NCI-H1930 (cell line): ENCODE data around the gene MYL9.

Experiments
- DNase-seq, 2 experiments: peaks; one replicate each; lab custom pipeline; 2025; lab: John Stamatoyannopoulos, UW

MYL9 gene

DNA sequence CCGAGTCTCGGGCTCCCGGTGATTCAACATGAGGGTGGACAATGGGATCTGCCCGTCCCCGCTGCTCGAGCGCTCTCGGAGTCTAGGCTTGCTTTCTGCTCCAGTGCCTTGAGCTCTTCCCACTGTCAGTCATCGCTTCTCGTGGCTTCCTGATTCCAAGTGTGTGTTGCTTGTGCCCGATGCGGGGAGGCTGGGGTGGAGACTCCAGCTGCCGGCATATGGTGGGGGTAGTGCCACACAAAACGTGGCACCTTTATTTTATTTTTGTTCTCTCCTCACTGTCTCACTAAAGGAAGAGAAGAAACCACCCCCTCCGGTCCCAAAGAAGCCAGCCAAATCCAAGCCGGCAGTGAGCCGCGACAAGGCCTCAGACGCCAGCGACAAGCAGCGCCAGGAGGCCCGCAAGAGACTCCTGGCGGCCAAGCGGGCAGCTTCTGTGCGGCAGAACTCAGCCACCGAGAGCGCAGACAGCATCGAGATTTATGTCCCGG lies 14.8 kb upstream of the MYL9 start:
- DNase-seq: no peak

DNA sequence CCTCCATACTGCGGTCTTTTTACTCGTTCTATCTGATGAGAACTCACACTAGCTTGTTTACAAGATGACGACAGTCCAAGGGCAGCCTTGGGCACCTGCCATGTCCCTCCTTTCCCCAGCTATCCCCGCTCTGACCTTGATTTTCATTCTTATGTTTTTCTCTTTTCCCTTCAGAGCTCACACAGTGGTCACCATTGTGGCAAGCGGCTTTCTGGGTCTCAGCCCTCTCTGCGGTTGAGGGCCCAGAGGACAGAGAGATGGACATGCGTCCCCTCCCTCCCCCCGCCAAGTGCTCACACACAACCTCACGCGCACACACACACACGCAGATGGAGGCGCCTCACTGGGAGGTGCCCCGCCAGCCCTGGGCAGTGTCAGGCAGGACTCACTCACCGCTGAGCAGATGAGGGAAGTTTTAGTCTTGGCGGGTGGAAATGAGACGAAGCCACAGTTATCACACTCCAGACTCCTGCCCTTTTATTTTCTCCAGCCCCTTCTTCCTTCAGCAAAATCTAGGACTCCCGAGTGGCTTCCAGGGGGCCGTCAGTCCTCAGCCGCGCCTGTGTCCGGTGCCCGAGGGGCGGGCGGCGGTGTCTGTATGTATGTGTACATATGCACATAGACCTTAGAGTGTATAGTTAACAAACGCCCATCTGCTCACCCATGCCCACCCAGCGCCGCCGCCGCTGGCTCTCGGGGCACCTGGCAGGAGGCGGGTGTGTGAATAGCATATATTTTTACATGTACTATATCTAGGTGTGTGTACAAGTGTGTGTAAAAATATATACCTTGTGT lies 13.8 kb upstream of the MYL9 start:
- no peak for DNase-seq

DNA sequence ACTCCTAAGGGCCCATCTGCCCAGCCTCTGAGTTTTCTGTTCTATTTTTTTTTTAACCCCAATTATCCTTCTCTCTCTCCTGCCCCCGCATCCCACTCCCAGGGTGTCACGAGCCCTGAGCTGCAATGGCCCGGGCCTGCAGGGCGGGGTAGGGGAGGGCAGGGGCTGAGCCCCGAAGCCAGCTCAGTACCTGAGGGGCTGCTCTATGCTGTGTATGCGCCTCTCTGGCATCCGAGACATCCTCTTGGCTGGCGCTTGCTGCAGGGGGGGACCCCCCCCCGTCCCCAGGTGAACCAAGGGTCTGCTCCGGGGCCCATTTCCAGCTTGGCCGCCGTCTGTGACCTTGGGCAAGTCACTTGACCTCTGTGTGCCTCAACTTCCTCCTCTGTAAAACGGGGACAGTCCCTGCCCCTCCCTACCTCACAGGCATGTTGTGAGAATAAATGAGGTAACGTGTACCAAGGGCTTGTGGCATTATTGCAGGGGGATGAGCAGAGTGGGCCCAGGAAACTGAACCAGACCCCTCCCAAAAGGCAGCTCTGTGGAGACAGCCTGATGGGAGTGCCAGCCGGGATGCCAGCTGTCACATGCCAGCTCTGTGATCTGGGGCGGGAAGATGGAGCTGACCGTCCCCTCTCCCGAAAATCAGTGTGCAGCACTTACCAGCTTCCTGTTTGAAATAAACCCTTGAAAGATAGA lies 13.0 kb upstream of the MYL9 start:
- no peak for DNase-seq

DNA sequence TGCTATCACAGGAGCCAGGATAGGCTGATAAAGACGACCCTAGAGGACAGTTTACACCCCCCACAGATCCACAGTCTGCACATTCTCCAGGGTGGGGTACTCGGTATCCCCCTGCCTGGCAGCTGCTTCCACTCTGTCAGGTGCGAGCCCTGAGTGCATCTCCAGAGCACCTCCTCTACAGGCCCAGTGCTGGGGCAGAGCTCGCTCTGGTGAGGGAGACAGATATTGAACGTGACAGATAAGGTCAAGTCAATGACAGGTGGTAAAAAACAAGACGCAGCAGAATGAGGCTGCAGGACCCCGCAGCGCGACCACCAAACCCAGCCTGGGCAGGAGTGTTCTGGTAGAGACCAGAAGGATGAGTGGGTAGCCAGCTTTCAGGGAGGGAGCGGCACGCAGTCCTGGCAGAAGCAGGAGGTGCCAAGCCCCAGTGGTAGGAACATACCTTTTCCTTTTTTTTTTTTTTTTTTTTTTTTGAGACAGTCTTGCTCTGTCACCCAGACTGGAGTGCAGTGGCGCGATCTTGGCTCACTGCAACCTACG lies 12.4 kb upstream of the MYL9 start:
- DNase-seq: no peak

DNA sequence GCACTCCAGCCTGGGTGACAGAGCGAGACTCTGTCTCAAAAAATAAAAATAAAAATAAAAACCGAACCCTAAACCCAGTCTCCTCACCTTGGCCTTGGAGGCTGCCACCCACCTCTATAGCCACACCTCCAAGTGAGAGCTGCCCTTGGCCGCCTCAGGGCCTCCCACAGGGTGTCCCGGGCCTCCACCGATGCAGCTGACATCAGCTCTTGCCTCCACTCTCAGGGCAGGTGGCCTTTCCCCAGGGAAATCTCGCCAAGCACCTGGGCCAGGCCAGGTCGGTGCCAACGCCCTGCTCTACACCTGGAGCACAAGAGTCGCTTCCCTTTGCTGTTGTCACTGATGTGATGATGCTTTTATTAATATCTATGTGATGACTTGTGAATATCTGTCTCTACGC lies 8.9 kb upstream of the MYL9 start:
- DNase-seq: no peak

DNA sequence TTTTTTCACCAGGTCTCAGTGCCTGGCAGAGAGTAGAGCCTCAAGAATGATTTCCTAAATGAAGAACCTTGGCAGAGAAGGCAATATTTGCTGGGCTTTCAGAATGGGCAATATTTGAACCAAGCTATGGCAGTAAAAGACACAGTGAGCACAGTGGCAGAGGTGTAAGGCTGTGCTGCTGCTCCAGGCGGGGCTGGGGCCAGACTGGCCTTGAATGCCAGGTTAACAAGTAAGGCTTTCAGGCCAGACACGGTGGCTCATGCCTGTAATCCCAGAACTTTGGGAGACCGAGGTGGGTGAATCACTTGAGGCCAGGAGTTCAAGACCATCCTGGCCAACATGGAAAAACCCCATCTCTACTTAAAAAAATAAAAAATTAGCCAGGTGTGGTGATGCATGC lies 8.5 kb upstream of the MYL9 start:
- no peak for DNase-seq

DNA sequence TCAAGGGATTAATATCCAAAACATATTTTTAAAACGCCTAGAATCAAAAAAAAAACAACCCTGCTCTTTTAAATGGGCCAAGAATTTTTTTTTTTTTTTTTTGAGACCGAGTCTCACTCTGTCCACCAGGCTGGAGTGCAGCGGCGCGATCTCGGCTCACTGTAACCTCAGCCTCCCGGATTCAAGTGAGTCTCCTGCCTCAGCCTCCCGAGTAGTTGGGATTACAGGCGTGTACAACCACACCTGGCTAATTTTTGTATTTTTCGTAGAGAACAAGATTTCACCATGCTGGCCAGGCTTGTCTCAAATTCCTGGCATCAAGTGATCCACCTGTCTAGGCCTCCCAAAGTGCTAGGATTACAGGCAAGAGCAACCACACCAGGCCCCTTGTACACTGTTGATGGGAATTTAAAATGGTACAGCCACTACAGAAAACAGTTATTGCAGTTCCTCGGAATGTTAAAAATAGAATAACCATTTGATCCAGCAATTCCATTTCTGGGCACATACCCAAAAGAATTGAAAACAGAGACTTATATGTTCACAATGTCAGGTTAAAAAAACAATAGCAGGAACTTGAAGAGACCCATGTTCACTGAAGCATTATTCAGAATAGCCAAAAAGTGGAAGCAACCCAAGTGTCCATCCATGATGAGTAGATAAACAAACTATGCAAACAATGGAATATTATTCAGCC lies 3.1 kb upstream of the MYL9 start:
- DNase-seq: no peak

DNA sequence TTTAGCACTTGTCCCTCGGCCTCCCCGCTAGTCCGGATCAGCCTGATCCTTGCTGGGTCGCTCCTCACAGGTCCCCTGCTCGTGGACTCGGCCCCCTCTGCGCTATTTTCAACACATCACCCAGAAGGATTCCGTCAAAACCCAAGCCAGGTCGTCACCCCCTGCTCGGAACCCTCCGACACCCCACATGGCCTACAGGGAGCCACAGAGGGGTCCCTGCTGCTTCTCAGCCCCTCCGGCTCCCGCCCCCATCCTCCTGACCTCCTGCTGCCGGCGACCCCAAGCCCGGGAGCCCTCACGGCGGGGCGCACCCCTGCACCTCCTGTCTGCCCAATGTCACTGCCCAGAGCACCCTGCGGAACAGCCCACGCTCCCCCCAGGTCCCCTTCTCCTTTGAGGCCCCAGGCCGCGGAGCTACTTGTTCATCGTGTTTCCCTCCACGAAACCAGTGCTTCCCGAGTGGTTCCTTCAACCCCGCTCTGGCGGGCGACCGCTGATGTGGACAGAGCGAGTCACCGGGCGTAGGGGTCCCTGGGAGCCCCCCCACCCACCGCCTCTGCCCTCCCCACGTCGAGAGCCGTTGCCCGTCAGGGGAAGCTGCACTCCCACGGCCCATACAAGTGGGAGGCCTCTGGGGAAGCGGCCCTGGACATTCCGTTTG lies 638 bp upstream of the MYL9 start:
- DNase-seq: no peak

DNA sequence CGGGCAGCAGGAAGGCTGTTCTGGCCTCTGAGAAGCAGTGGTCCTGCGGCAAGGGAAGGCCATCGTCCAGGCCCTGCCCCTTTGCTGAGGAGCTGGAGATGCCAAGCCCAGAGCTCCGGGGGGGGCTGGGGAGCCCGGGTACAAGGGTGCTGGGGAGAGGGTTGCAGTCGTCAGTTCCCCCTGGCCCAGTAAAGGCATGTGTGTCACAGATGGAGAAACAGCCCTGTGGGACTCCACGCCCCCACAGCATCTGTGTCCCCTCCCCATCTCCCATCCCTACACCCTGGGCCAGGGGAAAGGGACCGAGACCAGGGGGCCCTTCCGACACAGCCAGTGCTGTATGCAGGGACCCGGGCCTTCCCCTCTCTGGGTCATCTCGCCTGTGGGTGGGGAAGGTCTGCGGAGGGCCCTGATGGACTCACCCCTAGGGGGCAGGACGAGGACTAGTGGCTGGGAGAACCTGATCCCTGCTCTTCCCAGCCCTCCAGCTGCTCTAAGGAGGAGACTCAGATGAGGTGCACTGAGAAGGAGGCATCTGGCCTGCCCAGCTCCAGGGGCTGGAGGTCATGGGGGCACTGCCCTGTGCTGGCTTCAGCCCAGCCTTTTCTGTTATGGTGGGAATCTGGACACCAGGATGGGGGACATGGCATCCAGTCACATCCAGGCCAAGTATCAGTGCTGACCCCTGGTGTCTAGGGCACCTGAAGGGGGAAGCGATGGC lies 609 bp downstream of the MYL9 start:
- DNase-seq: no peak

DNA sequence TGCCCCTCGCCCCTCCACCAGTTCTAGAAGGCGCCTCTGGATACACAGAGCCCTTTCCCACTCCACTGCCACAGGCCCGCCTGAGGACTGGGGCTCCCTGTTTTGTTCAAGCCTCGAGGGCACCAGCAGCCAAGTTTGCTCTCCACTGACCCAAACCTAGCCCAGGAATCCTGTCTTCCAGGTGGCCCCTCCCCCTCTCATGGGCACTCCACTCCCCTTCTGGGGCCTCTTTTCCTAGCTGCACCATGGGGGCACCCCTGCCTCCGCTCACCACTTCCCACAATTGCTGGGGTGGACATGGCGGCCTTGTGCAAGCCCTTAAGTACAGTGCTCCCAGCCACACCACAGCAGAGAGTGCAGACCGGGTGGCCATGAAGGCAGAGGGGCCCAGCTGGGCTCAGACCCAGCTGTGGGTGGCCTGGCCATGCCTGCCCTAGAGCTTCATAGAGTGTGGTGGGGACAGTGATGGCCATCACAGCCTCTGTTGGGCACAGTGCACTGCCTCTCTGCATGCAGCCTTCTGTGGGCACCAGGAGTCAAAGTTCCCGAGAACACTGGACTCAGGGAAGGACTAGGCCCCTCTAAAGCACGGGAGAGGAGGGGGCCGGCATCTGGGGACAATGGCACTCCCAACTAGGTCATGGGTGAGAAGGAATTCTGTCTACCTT lies 1.3 kb downstream of the MYL9 start:
- no peak for DNase-seq

DNA sequence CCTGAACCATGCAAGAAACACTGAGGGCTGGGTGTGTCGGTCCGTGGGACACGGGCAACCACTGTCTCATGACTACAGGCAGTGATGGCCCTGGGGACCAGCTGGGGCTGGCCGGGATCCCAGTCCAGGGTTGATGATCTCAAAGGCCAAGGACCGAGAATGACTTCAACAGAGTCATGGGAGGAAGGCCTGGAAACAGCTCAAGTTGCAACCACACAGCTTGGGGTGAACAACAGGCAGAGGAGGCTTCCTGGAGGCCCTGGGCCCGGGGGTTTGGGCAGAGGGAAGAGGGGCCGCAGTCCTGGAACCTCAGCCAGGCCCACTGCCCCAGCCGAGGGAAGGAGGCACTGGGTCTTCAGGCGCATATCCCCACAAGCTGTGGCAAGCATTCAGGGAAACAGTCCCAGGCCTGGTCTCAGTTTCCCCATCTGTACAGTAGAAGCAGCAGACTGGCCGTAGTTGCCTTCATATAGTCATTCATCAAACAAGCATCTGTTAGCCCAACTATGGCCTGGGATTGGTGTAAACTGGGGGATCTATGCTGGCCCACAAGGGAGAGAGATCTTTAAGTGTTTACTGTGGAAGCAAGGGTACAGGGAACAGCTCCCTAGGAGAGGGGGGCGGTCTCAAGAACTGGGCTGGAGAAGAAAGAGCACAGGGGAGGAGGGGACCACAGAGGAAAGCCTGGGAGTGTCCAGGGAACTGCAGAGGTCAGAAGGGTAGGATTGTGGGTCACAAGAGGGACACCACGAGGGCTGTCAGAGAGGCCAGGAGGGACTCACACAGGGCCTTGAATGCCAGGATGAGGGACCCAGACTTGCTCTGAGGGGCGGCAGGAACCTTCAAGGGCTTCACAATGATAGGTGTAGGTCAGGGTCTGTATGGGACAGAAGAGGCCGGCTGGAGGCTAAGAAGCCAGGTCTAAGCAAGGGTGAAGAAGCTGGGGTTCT lies 2.1 kb downstream of the MYL9 start:
- no peak for DNase-seq

DNA sequence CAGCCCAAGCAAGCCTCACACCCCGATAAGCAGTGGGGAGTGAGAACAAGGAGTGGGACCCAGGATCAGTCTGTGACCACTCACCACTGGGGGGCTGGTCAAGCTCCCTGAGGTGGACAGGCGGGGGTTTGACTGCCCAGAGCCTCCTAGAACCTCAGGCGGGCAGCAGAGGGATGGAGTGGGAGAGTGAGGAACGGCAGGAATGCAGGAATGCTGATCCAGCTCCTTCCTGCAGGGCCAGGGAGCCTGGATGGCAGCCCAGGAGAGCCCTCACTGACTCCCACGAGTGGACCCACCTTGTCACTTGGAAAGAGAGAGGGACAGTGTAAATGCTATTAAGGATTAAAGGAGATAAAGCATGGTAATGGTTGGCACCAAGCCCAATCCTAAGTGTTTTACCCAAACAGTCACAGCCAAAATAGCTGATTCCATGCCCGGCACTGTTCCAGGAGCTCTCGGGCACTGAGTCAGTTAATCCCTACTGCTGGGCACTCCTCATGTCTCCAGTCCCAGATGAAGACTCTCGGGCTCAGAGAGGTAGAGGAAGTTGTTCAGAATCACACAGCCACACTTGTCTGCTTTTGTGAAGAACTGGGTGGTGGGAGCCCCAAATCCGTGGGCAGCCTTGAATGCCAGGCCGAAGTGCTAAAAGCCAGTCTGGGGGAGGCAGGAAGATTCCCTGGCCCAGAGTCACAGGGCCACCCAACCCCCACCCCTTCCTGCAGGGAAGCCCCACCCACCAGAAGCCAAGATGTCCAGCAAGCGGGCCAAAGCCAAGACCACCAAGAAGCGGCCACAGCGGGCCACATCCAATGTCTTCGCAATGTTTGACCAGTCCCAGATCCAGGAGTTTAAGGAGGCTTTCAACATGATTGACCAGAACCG lies 3.1 kb downstream of the MYL9 start:
- no peak for DNase-seq

DNA sequence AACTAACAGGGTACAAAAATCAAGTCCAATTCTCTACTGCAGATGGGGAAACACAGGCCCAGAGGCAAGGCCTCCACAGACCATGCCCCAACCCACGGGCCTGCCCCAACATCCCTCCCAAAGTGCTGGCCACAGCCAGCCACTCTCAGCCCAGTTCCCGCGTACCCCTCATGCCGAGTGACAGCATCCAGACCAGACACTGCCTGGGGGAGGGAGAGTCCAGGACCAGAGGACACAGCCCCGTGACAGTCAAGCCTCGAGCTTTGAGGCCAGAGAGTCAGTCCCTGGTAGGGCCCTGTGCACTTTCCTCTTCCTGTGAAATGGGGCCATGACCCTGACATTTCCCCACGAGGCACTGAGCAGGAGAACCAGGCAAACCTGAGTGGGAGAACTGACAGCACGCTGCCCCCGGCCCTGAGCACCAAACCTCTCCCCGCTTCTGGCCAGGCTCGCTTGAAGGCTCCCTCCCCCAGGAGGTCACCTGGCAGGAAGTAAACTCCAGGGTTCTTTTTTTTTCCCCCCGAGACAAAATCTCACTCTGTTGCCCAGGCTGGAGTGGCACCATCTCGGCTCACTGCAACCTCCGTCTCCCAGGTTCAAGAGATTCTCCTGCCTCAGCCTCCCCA lies 4.9 kb downstream of the MYL9 start:
- no peak for DNase-seq

DNA sequence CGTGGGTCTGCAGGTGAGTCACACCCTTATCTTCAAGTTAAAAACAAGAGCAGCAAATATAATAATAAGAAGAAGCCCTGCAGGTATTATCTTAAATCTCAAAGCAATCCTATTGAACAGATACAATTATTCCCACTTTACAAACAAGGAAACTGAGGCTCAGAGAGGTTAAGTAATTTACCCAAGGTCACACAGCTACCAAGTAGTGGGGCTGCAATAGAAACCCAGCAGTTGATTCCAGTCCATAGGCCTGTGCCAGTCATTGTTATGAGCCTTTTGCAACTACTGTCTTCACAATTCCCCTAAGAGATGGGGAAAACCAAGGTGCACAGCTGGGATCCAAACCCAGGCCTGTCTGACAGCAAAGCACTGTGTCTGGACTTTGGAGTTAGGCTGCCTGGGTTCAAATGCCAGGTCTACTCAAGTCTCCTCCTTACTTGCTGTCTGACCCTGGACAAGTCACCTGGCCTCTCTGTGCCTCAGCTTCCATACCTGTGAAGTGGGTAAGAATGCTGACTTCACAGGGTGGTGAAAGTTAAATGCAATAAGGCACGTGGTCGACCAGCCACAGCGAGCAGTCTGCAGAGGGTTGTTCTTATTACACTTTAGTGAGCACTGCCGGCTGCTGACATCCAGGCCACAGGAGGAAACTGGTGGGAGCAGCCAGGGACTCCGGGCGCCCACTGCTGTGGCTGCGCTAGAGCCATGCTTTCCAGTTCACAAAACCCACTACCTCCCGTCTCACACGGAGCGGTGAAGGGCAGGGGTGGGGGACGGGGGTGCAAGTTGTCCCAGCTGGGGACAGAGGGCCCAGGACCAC lies 6.1 kb downstream of the MYL9 start:
- no peak for DNase-seq

DNA sequence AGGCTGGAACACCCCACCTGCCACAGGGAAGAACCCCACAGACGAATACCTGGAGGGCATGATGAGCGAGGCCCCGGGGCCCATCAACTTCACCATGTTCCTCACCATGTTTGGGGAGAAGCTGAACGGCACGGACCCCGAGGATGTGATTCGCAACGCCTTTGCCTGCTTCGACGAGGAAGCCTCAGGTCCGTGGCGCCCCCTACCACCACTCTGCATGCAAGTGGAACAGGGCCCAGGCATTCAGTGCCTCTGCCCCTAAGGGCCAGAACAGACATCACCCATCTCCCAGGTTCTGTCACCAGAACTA lies 6.6 kb downstream of the MYL9 start:
- DNase-seq: peak in 1 of 2 experiments; percentile 14

DNA sequence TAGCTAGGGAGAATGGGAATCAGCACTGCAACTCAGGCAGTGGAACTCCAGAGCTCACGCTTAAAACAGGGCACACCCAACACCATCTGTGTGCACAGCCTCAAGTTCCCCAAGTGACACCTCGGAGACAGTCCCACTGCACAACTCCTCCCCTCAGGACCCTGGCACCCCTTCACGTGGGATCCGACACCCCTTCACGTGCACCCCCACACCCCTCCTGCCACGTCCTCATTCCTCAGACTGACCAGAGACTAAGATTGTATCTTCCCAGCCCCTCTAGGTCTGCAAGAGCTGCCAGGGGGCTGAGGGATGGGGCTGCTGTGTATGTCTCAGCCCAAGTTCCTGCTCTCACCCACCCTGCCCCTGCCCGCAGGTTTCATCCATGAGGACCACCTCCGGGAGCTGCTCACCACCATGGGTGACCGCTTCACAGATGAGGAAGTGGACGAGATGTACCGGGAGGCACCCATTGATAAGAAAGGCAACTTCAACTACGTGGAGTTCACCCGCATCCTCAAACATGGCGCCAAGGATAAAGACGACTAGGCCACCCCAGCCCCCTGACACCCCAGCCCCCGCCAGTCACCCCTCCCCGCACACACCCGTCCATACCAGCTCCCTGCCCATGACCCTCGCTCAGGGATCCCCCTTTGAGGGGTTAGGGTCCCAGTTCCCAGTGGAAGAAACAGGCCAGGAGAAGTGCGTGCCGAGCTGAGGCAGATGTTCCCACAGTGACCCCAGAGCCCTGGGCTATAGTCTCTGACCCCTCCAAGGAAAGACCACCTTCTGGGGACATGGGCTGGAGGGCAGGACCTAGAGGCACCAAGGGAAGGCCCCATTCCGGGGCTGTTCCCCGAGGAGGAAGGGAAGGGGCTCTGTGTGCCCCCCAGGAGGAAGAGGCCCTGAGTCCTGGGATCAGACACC lies 7.6 kb downstream of the MYL9 start:
- no peak for DNase-seq

DNA sequence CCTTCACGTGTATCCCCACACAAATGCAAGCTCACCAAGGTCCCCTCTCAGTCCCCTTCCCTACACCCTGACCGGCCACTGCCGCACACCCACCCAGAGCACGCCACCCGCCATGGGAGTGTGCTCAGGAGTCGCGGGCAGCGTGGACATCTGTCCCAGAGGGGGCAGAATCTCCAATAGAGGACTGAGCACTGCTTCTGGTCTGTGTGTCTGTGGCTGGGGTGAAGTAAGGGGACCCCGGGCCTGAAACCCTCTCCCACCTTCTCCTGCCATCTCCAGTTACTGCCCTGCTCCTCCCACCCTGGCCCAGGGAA lies 8.3 kb downstream of the MYL9 start:
- DNase-seq: no peak
